CD4-positive, alpha-beta memory T cell (primary cell): ENCODE measurements around the gene KDM4C. TPM values are rescaled to one million over a fixed set of nuclear protein-coding genes. Genes with fewer than 3 reads are reported as not detected.
A peak's percentile ranks its signal among the peaks of the same experiment; 100 is the strongest.

Source experiments
- CTCF ChIA-PET: fragments of 350-600 bp; sonication (Branson Sonifier 250); formaldehyde crosslinking; loops from one replicate; lab custom pipeline; 2021; ENCODE audit warnings: inconsistent platforms; ENCODE audit not compliant: partially characterized antibody; lab: Charles Lee
- POLR2A ChIA-PET: fragments of 350-600 bp; sonication (Branson Sonifier 250); formaldehyde crosslinking; loops from one replicate; lab custom pipeline; 2021; ENCODE audit not compliant: partially characterized antibody; lab: Charles Lee
- DNase-seq, 5 donors: peaks; one replicate each; pipeline versions ENCODE4 v3.0.0 to v3.0.0-alpha.2; 2020 to 2022; ENCODE audit warnings: mixed read lengths in 1 of 5
- H3K27ac ChIP-seq: one replicate; pipeline ENCODE4 v1.7.0; 2013; ENCODE audit warnings: low read depth, low read length
- H3K27me3 ChIP-seq: 2 replicates; pipeline ENCODE4 v1.7.0; 2013; ENCODE audit warnings: mild to moderate bottlenecking, low read length, moderate library complexity; ENCODE audit not compliant: insufficient read depth
- H3K36me3 ChIP-seq: 2 replicates; pipeline ENCODE4 v1.7.0; 2013; ENCODE audit warnings: mild to moderate bottlenecking, low read length, moderate library complexity; ENCODE audit not compliant: insufficient read depth
- H3K4me1 ChIP-seq: 2 replicates; pipeline ENCODE4 v1.7.0; 2013; ENCODE audit warnings: mild to moderate bottlenecking, low read length, moderate library complexity; ENCODE audit not compliant: insufficient read depth
- H3K4me3 ChIP-seq, 2 donors: one replicate each; pipeline ENCODE4 v1.7.0; 2013; ENCODE audit warnings: low read length in 2 of 2, mild to moderate bottlenecking in 1 of 2
- H3K9me3 ChIP-seq, 2 donors: one replicate each; pipeline ENCODE4 v1.7.0; 2013; ENCODE audit warnings: low read length in 2 of 2, control low read depth in 1 of 2; ENCODE audit not compliant: control insufficient read depth in 1 of 2
- H3K27ac Mint-ChIP-seq, 7 donors: one replicate each; pipeline ENCODE4 v1.8.0; 2020 to 2021; ENCODE audit warnings: mixed read lengths in 7 of 7, mild to moderate bottlenecking in 6 of 7, inconsistent platforms in 3 of 7, moderate library complexity in 3 of 7
- H3K27me3 Mint-ChIP-seq, 2 donors: one replicate each; pipeline ENCODE4 v1.8.0; 2020 to 2021; ENCODE audit warnings: mixed read lengths in 2 of 2
- H3K36me3 Mint-ChIP-seq, 2 donors: one replicate each; pipeline ENCODE4 v1.8.0; 2020 to 2021; ENCODE audit warnings: mixed read lengths in 2 of 2, inconsistent platforms in 1 of 2, mild to moderate bottlenecking in 1 of 2
- H3K4me1 Mint-ChIP-seq, 4 donors: one replicate each; pipeline ENCODE4 v1.8.0; 2020 to 2021; ENCODE audit warnings: mixed read lengths in 4 of 4, mild to moderate bottlenecking in 1 of 4
- H3K4me3 Mint-ChIP-seq, 8 donors: one replicate each; pipeline ENCODE4 v1.8.0; 2020 to 2021; ENCODE audit warnings: mixed read lengths in 8 of 8, mild to moderate bottlenecking in 7 of 8, moderate library complexity in 6 of 8, inconsistent platforms in 3 of 8
- H3K9me3 Mint-ChIP-seq, 8 donors: one replicate each; pipeline ENCODE4 v1.8.0; 2020 to 2021; ENCODE audit warnings: mixed read lengths in 8 of 8, mild to moderate bottlenecking in 5 of 8, inconsistent platforms in 3 of 8, moderate library complexity in 1 of 8
- intact Hi-C: fragments of 100-400 bp; cut with micrococcal nuclease; formaldehyde crosslinking; loops from one replicate; pipeline ENCODE4 v1.15.1; 2023
- polyA plus RNA-seq, 2 donors: library from polyadenylated mRNA; unstranded; fragments of 300-500 nt; fragmentation: Illumina TruSeq; gene quantifications; one replicate each; pipeline ENCODE4 v1.2.3, GENCODE V29; 2021
- total RNA-seq, 2 experiments: library from RNA; stranded (reverse); gene quantifications; one replicate each; pipeline ENCODE4 v1.2.3, GENCODE V29; 2021

The KDM4C gene
- total and polyA plus RNA-seq, 4 experiments from 2014 or later: 36.3 to 90.7 (median 58.8) TPM

GRCh38 chr9:6844267-6844666 is 86.5 kb downstream of the KDM4C start:
- Mint-ChIP-seq H3K4me1 (peaks cover 9 to 27% (median 14%) of the 10 kb centered on the region in 4 donors), H3K9me3 (peaks cover 0 to 1% (median 0%) of the 10 kb centered on the region in 8 donors), H3K27ac (peak overlapping the region in 1 of 7 donors; percentile 29), H3K27me3 (no peaks in the 10 kb centered on the region), H3K36me3 (peaks cover 14 to 38% of the 10 kb centered on the region in 2 donors), H3K4me3 (no peak overlapping the region)
- no peak for DNase-seq
- Histone ChIP-seq H3K4me1 (no peaks in the 10 kb centered on the region), H3K27ac (no peak overlapping the region), H3K27me3 (no peaks in the 10 kb centered on the region), H3K36me3 (no peaks in the 10 kb centered on the region), H3K4me3 (no peak overlapping the region), H3K9me3 (no peaks in the 10 kb centered on the region)
- ChIA-PET CTCF (no interaction called here), POLR2A (no interaction called here)
- intact Hi-C loops: no loop called here

GRCh38 chr9:6845128-6845826 is 87.5 kb downstream of the KDM4C start:
- H3K4me3 Mint-ChIP-seq: no peak overlapping the region
- intact Hi-C loops: no loop called here
- no peaks in the 10 kb centered on the region for H3K9me3 ChIP-seq
- no peaks in the 10 kb centered on the region for H3K4me1 ChIP-seq
- DNase-seq: no peak
- H3K4me1 Mint-ChIP-seq: peaks cover 9 to 33% (median 15%) of the 10 kb centered on the region in 4 donors
- H3K27me3 ChIP-seq: no peaks in the 10 kb centered on the region
- ChIA-PET POLR2A (no interaction called here), CTCF (no interaction called here)
- H3K27me3 Mint-ChIP-seq: no peaks in the 10 kb centered on the region
- peaks cover 19 to 47% of the 10 kb centered on the region in 2 donors for H3K36me3 Mint-ChIP-seq
- H3K27ac Mint-ChIP-seq: peak overlapping the region in 2 of 7 donors; percentile 3 to 15
- H3K27ac ChIP-seq: no peak overlapping the region
- no peak overlapping the region for H3K4me3 ChIP-seq
- H3K36me3 ChIP-seq: peaks cover 4% of the 10 kb centered on the region
- H3K9me3 Mint-ChIP-seq: peaks cover 0 to 1% (median 0%) of the 10 kb centered on the region in 8 donors

GRCh38 chr9:6845880-6846279 is 88.1 kb downstream of the KDM4C start:
- Histone ChIP-seq H3K36me3 (peaks cover 4% of the 10 kb centered on the region), H3K4me3 (no peak overlapping the region), H3K27ac (no peak overlapping the region), H3K9me3 (no peaks in the 10 kb centered on the region), H3K27me3 (no peaks in the 10 kb centered on the region), H3K4me1 (no peaks in the 10 kb centered on the region)
- peak overlapping the region in 2 of 7 donors; percentile 42 to 58 for H3K27ac Mint-ChIP-seq
- intact Hi-C loops: no loop called here
- peaks cover 20 to 49% of the 10 kb centered on the region in 2 donors for H3K36me3 Mint-ChIP-seq
- CTCF ChIA-PET: no interaction called here
- no peaks in the 10 kb centered on the region for H3K27me3 Mint-ChIP-seq
- DNase-seq: no peak
- H3K4me3 Mint-ChIP-seq: no peak overlapping the region
- H3K4me1 Mint-ChIP-seq: peaks cover 6 to 28% (median 12%) of the 10 kb centered on the region in 4 donors
- POLR2A ChIA-PET: no interaction called here
- peaks cover 0 to 1% (median 0%) of the 10 kb centered on the region in 8 donors for H3K9me3 Mint-ChIP-seq

- H3K4me1 Mint-ChIP-seq: peaks cover 0 to 16% (median 11%) of the 10 kb centered on the region in 4 donors
- H3K9me3 Mint-ChIP-seq: no peaks in the 10 kb centered on the region
- no peaks in the 10 kb centered on the region for H3K27me3 Mint-ChIP-seq
- no peak overlapping the region for H3K27ac ChIP-seq
- ChIA-PET POLR2A (no interaction called here), CTCF (no interaction called here)
- H3K4me3 ChIP-seq: no peak overlapping the region
- H3K36me3 Mint-ChIP-seq: peaks cover 47 to 56% of the 10 kb centered on the region in 2 donors
- H3K4me3 Mint-ChIP-seq: no peak overlapping the region
- peak overlapping the region in 2 of 7 donors; percentile 26 to 57 for H3K27ac Mint-ChIP-seq
- no peaks in the 10 kb centered on the region for H3K27me3 ChIP-seq
- H3K36me3 ChIP-seq: peaks cover 12% of the 10 kb centered on the region
- no peaks in the 10 kb centered on the region for H3K9me3 ChIP-seq
- H3K4me1 ChIP-seq: no peaks in the 10 kb centered on the region
- no peak for DNase-seq
- intact Hi-C loops: no loop called here
Measured at GRCh38 chr9:6852243-6852963, 94.6 kb downstream of the KDM4C start.

GRCh38 chr9:6855860-6856259 is 98.1 kb downstream of the KDM4C start:
- H3K4me3 ChIP-seq: no peak overlapping the region
- Mint-ChIP-seq H3K4me1 (peaks cover 5 to 17% (median 10%) of the 10 kb centered on the region in 4 donors), H3K27me3 (no peaks in the 10 kb centered on the region), H3K9me3 (no peaks in the 10 kb centered on the region), H3K4me3 (no peak overlapping the region), H3K36me3 (peaks cover 45 to 53% of the 10 kb centered on the region in 2 donors), H3K27ac (no peak overlapping the region)
- no peaks in the 10 kb centered on the region for H3K27me3 ChIP-seq
- CTCF ChIA-PET: interaction anchor here (0.8 kb wide), 1 partner anchor 9 kb away, joined by 3 read pairs; no protein-coding TSS in a partner anchor
- DNase-seq: no peak
- H3K27ac ChIP-seq: no peak overlapping the region
- POLR2A ChIA-PET: no interaction called here
- intact Hi-C loops: no loop called here
- peaks cover 8% of the 10 kb centered on the region for H3K36me3 ChIP-seq
- H3K9me3 ChIP-seq: no peaks in the 10 kb centered on the region
- no peaks in the 10 kb centered on the region for H3K4me1 ChIP-seq

- H3K36me3 ChIP-seq: no peaks in the 10 kb centered on the region
- H3K27ac Mint-ChIP-seq: no peak overlapping the region
- no peaks in the 10 kb centered on the region for H3K27me3 Mint-ChIP-seq
- POLR2A ChIA-PET: no interaction called here
- peaks cover 0 to 23% (median 19%) of the 10 kb centered on the region in 8 donors for H3K9me3 Mint-ChIP-seq
- H3K27me3 ChIP-seq: no peaks in the 10 kb centered on the region
- H3K9me3 ChIP-seq: no peaks in the 10 kb centered on the region
- peaks cover 45 to 58% of the 10 kb centered on the region in 2 donors for H3K36me3 Mint-ChIP-seq
- H3K4me1 ChIP-seq: peaks cover 3% of the 10 kb centered on the region
- H3K27ac ChIP-seq: no peak overlapping the region
- peaks cover 10 to 21% (median 10%) of the 10 kb centered on the region in 4 donors for H3K4me1 Mint-ChIP-seq
- intact Hi-C loops: no loop called here
- peak overlapping the region in 1 of 8 donors; percentile 29 for H3K4me3 Mint-ChIP-seq
- DNase-seq: no peak
- CTCF ChIA-PET: interaction anchor here (0.5 kb wide), 1 partner anchor 9 kb away, joined by 3 read pairs; no protein-coding TSS in a partner anchor
- H3K4me3 ChIP-seq: no peak overlapping the region
Measured at GRCh38 chr9:6864102-6864501, 106.3 kb downstream of the KDM4C start.
